Ovary (tissue), 3 donors: ENCODE measurements around the gene PDZRN3.

Source experiments
- EP300 ChIP-seq: sonication (generic); formaldehyde crosslinking; IDR thresholded peaks from one replicate; pipeline ENCODE4 v1.6.1; 2017; ENCODE audit warnings: antibody characterized with exemption
- POLR2A ChIP-seq: fragments of 450-650 bp; IDR thresholded peaks from one replicate; pipeline ENCODE4 v1.6.1; 2017; ENCODE audit warnings: antibody characterized with exemption, mild to moderate bottlenecking, moderate library complexity
- TF ChIP-seq, protein P1 (sequence below), 3 donors: fragments of 450-650 bp in 2 of 3; fragments of 200-600 bp in 1 of 3; IDR thresholded peaks; one replicate each; pipeline versions ENCODE4 v1.5.1 to v1.8.0; 2016 to 2022; ENCODE audit warnings: antibody characterized with exemption in 3 of 3, mild to moderate bottlenecking in 1 of 3
- donor health status: DM: no; HTN: no; CAD: no.

DNA sequence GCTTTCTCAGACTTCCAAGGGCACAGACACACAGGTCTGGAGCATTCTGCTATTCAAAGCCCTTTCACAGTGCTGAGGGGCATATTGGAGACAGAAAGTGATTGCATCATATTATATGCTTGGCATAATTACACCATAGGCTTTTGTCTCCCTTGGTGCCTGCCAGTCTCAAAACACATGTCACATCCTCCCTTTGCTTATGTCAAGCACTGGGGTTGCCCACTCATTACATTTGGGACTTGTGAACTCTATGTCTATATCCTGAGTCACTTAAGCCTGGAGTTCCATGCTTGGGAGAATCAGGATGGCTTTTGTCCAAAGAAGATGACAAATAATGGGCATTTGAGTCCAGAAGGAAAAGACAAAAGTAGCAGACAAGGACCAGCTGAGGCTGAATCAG, 12.3 kb upstream of the PDZRN3 start:
- TF ChIP-seq POLR2A (no peak), EP300 (no peak)
- TF ChIP-seq, protein P1, sequence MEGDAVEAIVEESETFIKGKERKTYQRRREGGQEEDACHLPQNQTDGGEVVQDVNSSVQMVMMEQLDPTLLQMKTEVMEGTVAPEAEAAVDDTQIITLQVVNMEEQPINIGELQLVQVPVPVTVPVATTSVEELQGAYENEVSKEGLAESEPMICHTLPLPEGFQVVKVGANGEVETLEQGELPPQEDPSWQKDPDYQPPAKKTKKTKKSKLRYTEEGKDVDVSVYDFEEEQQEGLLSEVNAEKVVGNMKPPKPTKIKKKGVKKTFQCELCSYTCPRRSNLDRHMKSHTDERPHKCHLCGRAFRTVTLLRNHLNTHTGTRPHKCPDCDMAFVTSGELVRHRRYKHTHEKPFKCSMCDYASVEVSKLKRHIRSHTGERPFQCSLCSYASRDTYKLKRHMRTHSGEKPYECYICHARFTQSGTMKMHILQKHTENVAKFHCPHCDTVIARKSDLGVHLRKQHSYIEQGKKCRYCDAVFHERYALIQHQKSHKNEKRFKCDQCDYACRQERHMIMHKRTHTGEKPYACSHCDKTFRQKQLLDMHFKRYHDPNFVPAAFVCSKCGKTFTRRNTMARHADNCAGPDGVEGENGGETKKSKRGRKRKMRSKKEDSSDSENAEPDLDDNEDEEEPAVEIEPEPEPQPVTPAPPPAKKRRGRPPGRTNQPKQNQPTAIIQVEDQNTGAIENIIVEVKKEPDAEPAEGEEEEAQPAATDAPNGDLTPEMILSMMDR (IDR thresholded peaks at IDR 0.05), result no peak
